SK-N-MC (cell line): ENCODE measurements around the gene GAD2.
"Not testable (repeated sequence)": the region's sequence is repeated elsewhere in the genome, so short reads cannot be mapped to it uniquely, and the experiment has no call there.

Experiments used
- EZH2 ChIP-seq: fragments of 200-600 bp; sonication (generic); IDR thresholded peaks from one replicate; pipeline ENCODE4 v1.6.1; 2017; ENCODE audit warnings: antibody characterized with exemption
- FOXP2 ChIP-seq: optimal IDR thresholded peaks from 2 replicates; pipeline ENCODE3; 2011; ENCODE audit warnings: mild to moderate bottlenecking, moderate library complexity; ENCODE audit not compliant: insufficient read depth; ENCODE audit errors: extremely low read length, control extremely low read depth
- POLR2AphosphoS5 ChIP-seq: IDR thresholded peaks from 2 replicates; pipeline ENCODE4 v1.6.1; 2012; ENCODE audit warnings: mild to moderate bottlenecking, low read depth, low read length, borderline replicate concordance

GRCh38 chr10:26348821-26349417, 132.3 kb downstream of the GAD2 start:
- TF ChIP-seq POLR2AphosphoS5, EZH2, FOXP2: not testable (repeated sequence)
